8988T (cell line): ENCODE data around the gene ZNF652.
A peak's percentile ranks its signal among the peaks of the same experiment; 100 is the strongest.
"Not testable (repeated sequence)": the region's sequence is repeated elsewhere in the genome, so short reads cannot be mapped to it uniquely, and the experiment has no call there.

Experiments
- DNase-seq: peaks from one replicate; pipeline ENCODE4 v3.0.0; 2011

ZNF652 gene

DNA sequence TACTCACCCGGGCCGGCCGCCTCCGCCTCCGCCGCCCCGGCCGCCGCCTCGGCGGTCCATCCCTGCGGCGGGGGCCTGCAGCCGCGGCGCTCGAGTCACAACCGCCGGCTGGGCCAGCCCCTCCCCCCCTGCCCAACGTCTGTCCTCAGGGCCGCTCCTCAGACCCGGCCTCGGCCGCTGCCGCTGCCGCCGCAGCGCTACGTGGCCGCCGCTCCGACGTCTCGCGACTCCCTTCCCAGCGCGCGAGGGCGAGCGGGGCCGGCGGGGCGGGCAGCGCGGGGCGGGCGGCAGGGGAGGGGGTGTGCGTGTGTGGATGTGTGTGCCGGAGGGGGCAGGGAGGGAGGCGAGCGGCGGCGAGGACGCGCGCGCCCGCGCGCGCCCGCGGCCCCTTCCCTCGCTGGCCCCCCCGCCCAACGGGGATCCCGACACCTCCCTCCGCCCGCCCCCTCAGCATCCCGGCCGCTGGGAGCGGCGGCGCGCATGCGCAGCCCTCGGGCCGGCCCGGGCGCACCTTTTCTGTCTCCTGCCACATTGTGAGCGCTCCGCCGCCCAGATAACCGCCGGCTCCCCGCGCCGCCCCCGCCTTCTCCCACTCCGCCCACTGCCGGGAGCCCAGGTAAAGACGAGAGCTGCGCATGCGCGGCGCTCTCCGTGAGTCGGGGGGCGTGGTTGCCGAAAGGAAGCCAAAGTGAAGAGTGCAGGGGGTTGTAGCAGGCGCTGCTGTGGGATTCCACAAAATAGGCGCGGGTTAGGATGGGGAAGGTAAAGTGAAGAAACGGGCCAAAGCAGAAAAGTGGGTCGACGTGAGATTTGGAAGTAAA lies at the start of gene ZNF652:
Gene ZNF652, minus strand, starts transcription at position 349 of the 821 bp plus-strand sequence. CDS start 44,525 bp downstream, outside the sequence.
- DNase-seq, result peak; percentile 85

DNA sequence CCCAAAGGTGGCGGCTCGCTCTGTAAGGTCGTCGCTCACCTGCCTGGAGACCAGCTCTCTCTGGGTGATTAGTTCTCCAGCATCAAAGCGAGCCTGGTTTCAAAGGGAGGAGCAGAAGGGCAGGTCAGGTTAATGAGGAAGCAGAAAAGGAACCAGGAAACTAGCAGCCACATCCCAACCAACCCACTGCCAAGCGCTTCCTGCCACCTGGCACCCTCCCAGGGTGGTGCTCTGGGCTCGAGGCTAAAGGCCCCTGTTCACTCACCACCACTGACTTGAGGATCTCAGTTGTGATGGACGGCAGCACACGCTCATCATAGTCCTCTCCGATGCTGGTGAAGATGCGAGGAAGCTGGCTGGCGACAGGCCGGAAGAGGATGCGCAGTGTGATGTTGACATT lies 47.0 kb upstream of the ZNF652 start:
- DNase-seq, result no peak

DNA sequence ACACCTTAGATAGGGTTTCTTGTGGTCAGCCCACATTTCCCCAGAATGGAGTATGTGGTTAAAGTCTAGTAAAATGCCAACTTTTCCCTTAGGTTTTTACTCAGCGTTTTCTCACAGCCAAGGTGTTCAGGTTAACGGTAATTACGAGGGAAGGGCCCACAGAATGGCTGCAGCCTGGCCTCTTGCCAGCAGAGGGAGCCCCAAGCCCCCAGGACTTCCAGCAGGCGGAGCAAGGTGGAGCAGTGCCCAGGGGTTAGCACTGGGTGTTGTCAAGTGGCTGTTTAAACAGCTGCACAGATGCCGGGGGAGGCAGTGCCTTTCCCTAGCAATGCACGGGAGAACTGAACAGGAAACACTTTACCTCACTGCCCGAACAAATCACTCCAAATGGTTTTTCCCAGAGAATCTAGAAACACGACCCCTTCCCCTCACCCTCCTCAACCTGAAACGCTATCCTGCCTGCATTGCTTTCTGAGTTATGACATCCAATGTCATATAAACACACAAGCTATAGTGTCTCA lies 46.0 kb upstream of the ZNF652 start:
- peak; percentile 63 for DNase-seq

DNA sequence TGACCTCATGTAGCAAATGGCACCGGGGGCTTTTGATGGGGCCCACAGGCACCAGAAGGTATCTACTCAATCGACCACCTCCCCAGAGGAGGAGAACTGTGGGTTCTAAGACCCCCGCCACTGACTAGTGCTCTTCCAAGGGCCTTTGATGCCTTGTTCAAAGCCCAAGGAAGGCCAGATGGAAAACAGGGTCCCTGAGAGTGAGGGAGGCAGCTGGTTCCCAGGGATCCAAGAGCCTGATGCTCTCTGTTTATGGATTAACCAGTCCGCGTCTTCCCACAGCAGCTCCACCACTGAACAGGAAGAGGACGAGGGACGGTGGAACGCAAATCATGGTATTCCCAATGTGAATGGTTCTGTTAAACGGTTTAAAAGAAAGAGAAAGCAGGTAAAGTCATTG lies 45.0 kb upstream of the ZNF652 start:
- DNase-seq, result no peak

DNA sequence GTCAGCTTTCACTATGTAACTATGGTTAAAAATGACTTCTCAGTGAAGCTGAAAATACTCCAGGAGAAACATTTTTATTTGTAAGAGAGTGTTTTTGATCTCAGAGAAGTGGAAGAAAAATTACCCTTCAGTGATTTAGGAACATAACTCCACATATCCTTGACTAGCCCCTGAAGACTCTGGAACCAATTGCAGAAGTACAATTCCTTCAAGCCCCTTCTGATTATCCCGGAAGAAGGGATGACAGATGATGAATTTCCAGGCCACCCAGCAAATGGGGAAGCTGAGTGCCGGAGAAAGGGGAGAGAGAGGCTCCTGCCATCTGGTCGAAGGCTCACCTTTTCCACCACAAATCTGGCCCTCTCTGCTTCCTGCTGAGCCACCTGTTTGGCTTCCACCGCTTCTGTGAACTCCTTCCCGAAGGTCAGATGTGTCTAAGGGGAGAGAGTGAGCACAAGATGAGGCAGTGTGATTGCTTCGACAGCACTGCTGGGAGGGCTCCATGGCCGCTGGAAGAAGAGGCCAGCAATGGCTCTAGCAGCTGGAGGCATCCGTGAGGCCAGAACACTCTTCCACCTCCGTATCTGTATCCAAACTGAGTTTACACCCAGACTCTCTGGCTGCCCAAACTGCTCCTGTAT lies 44.5 kb upstream of the ZNF652 start:
- no peak for DNase-seq

DNA sequence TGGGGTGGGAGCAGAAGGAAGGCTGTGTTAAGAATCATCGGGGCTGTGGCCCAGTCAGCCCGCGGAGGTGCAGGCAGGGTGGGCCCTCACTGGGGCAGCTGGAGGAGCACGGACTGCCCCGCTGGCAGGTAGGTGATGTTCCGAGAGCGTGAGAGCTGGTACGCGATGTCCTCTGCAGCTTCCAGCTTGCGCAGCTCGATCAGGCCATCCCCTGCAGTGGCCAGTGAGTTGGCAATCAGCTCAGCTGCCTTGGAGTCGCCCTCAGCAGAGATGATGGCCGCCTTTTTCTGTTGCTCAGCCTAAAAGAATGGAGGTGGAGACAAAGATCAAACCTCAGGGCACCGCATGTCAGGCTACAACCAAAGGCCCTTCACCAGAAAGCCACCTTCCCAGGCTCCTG lies 42.9 kb upstream of the ZNF652 start:
- DNase-seq, result no peak

DNA sequence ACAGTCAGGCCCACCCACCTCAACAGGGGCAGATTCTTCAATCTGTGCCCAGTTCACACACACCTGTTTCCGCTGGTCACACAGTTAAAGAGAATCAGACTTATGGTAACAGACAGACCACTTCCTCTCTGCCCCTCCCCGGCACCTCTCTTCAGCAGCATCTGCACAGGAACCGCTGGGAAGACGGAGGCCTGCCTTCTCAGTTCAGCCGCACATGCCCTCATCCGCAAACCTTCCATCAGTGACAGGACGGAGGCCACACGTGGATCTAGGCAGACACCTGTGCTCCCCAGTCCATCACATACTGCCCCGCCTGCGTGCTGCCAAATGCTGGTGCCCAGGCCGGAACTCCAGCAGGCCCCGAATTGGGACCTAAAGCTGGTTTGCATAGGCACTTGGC lies 42.3 kb upstream of the ZNF652 start:
- DNase-seq, result no peak

DNA sequence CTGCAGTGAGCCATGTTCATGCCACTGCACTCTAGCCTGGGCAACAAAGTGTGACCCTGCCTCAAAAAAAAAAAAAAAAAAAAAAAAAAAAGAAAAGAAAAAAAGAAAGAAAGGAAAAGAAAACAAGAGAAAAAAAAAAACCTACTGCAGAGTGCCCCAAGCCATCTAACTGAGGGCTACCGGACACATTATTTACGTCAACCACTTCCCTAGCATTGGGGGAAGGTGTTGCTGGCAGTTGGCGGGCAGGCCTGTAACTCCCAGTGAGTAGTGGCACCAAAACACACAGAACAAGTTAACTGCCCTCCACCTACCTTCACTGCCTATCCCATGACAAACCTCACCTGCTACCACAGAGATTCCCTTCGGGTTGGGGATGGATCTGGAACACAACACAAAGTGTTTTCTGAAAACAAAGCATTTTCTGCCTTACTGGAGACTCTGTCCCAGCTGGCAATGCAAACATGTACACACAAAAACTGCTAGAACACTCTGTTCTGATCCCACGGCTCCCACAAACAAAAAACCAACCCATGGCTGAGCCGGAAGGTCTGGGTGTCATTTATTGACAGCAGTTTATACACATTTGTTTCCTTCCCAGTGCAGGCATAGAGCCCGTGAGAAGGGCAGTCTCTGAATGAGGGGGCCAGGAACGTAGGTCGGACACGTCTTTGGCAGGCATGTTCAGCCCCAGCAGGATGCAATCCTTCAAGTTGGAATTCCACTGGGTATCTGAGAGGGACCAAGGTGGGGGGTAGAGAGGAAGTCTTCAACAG lies 41.7 kb upstream of the ZNF652 start:
- DNase-seq, result no peak

DNA sequence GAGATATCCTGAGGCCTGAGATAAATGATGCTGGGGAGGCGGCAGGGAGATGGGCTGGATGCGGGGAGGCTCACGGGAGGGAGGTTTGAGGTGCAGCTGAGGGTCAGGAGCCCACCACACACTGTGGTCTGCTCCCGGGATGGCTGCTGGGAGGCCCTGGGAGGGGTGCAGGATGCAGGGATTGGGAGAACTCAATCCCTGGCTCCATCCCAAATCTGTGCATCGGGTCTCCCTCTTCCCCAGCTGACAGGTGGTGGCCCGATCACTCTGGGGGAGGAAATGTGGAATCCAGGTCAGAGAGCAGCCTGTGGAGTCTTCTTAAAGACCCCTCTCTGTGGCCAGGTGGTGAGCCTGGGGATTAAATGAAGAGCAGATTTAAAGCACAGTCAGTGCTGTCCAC lies 40.7 kb upstream of the ZNF652 start:
- DNase-seq, result no peak

DNA sequence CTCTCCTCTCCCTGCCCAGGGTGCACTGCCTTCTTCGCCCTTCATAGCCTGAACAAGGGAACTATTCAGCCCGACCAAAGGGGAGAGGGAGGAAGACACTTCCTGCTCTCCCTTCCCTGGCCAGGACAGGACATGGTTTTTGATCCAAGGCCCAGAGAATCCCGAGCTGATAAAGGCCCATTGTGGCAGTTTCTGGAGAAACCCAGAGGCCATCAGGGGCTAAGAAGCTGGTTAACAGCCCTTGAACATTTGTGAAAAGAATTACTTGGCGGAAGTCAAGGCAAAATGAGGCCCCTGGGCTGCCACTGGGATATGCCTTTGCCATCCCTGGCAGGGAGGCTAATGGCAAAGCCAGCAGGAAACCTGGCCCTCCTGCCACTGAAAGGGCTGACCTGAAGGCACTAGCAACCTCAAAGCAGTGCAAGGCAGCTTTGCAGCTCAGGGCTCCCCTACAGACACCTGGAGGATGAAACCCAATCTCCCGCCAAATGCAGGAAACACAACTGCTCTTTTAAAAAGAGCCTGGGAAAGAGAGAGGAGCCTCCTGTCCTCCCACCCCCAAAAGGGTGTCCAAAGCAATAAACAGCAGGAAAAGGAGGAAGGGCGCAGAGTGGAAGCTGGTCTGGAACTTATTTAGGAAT lies 40.0 kb upstream of the ZNF652 start:
- no peak for DNase-seq

DNA sequence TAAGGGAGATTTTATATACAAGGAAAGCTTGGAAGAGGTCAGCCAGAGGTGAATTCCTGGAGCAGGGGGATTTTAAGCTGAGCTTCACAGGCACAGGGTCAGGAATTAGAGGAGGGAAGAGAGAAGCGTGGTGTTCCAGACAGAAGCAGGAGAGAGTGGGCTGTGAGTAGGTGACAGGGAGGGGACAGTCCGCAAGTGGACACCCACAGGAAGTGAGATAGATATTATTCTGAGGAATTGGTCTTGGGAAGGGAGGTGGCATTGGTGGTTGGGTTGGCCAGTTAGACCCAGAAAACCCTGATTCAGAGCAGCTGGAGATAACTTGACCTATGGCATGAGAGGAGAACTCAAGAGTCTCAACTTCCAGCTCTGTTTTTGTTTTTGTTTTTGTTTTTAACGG lies 37.9 kb upstream of the ZNF652 start:
- DNase-seq, result no peak

DNA sequence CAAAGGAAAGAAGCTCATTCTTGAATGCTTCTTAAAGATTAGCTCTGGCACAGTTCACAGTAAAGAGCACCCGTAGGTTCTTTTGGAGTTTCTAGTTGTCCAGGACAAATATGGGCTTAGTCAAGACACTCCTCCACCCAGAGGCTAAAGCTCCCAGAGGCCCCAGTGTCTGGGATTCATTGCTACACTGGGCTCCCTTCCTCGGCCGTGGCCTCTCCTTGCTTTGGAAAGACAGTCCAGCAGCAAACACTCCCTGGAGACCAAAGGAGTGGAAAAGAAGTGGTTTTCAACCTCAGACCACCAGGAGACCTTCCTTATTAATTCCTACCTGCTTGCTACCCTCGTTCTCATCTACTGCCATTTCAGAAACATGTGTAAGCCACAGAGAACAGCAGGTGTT lies 35.5 kb upstream of the ZNF652 start:
- DNase-seq, result no peak

DNA sequence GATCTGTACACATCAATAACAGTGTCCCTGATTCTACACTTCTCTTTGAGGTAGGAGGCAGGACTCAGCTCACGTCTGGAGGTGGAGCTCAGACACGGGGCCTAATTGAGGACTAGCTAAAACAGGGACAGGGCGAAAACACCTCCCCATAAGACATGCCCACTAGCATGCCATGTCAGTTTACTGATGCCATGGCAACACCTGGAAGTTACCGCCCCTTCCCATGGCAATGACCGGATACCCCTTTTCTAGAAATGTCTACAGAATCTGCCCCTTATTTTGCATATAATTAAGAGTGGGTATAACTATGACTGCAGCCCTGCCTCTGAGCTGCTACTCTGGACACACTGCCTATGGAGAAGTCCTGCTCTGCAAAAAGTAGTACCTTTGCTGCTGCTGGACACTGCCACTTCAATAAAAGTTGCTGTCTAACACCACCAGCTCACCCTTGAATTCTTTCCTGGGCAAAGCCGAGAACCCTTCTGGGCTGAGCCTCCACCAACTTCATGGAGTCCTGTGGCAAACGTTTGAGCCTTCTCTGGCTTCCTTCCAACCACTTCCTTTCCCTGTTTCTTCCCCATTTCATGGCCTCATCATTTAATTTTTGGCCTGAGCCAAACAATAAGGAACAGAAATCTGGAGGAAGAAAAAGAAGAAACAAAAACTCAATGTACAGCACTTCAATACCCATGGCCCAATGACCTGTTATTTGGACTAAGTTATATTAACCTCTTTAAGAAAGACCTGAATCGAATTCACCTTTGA lies 31.6 kb upstream of the ZNF652 start:
- DNase-seq, result no peak

DNA sequence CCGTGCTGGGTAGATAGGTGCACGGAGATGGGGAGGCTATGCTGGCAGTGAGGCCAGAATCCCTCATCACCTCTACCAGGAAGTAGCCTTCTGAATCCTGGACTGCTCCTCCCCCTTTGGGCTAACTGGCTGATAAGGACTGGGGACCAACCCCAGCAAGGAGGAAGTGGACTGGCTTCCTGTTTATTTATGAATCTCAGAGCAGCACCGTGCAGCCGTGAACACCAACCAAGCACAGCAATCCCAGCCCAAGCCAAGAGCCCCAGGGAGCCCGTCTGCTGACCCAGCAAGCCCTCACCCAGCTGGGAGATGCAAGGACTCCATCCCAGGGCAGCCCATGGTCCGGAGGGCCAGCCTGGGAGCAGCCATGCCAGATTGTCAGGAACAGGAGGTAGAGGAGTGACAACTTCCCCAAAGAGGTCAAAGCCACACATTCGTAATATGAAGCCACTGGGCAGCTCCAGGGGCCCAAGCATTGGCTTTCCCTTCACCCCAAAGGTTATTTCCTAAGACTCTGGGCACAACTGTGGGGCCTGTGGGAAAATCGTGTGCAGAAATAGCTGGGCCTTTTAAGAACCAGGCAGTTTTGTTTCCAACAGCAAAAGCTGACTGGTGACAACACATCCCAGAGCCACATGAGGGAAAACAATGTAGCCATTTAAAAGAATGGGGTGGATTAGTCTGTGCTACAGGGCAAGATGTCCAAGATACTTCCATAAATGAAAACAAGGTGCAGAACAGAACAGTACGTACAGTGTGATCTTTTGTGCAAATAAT lies 28.7 kb upstream of the ZNF652 start:
- no peak for DNase-seq

DNA sequence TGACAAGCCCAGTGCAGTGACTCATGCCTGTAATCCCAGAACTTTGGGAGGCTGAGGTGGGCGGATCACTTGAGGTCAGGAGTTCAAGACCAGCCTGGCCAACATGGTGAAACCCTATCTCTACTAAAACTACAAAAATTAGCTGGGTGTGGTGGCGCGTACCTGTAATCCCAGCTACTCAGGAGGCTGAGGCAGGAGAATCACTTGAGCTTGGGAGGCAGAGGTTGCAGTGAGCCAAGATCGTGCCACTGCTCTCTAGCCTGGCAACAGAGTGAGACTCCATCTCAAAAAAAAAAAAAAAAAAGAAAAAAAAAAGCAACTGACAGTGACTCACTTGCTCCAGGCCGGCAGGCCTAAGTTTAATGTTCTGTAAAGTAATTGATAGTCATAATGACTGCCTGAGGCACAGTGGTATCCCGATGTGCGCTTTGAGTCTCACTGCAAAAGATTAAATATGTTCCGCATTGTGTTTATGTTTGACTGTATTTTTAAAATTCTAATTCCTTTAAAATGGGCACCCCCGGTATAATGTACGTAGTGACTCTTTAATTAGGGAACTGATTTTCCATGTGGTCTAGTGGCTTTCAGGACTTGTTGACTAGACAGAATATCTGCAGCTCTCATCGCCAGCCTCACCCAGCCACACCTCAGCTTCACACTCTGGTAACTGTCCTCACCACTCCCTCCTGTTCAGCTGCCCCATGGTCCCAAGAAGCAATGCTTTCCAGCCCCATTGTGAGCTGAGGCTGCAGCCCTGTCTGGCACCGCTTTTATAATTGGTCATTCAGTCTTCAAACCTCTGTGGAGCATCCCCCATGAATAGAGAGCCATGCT lies 27.7 kb upstream of the ZNF652 start:
- DNase-seq, result not testable (repeated sequence)

DNA sequence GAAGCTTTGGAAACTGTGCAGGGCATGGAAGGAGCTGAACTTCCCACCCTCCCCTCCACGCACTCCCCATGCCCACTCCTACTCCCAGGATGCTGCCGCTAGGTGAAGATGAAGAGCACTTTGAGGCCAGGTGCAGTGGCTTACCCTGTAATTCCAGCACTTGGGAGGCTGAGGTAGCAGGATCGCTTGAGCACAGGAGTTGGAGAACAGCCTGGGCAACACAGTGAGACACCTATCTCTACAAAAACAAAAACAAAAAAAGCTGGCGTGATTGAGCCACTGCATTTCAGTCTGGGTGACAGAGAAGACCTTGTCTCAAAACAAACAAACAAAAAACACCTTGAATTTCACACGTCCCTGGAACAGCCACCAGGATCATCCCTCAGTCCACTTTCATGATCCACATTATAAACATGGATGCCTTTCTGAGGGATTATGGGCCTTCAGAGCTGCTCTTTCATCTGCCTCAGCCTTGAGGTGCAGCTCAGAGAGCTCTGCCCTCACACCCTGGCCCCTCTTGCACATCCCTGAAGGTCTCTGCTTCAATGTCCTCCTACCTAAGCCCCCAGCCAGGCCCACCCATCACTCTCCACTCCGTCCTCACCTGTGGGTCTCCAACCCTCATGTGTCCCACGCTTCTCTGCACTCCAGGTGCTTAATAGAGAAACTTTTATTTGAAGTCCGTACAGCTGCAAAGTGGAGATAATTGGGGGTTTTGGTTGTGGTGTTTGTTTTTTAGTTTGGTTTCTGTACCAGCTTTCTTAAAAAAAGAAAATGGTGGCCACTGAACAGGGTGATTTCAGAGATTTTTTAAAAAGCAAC lies 26.9 kb upstream of the ZNF652 start:
- no peak for DNase-seq

DNA sequence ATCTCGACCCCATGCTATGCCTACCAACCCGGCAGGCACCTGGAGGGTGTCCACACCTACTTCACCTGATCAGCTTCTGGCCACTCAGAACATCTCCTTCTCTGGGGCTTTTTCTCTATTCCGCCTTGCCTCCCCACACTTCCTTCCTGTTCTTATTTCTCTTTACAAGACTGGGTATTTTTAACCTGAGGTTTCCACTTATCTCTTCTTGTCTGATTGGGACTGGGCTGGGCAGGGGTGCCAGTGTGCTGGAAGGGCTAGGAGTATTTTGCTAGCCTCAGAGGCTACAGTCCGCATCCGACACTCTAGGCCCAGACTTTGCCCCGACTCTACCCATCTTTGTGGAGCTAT lies 26.2 kb upstream of the ZNF652 start:
- DNase-seq, result no peak

DNA sequence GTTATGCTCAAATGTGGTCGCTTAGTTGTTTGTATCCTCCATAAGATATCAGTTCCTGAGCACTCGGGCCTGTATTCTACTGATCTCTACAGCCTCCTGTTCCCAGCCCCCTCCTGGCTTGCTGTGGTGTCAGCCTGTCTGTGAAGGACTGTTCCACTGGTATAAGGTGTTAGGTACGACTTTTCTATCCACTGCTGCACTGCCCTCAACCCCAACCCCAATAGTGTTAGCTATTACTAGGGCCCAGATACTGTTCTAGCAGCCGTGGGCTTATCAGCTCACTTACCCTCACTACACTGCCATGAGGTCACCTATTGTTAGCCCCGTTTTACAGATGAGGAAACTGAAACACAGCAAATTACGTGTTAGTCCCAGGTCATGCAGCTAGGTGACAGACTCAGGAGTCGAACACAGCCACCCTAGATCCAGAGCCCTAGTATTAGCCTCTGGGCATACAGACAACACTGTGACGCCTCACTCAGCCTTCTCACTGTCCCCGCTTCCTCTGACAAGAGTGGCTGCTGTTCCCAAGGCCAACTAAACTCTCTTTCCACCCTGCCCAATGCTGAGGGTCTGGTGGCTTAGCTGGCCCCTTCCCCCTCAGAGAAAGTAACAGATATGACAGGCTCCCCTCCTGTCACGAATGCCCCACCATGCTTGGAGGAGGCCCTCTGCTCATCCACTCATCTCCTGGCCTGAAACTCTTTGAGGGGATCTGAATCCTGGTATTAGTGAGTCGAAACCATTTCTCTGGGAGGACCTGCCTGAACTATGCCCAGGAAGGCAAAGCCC lies 25.6 kb upstream of the ZNF652 start:
- no peak for DNase-seq

DNA sequence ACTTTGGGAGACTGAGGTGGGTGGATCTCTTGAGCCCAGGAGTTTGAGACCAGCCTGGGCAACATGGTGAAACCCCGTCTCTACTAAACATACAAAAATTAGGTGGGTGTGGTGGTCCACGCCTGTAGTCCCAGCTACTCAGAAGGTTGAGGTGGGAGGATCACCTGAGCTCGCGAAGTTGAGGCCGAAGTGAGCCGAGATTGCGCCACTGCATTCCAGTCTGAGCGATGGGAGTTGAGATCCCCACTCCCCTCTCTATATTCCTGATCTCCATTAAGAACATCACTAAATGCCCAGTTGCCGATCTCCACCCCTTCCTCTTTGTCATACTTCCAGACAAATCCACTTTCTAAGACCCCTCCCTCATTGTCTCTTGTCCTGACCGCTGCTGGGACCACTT lies 24.3 kb upstream of the ZNF652 start:
- DNase-seq, result no peak
